CD1c-positive myeloid dendritic cell (primary cell): ENCODE results near the gene OR10G4.
"Not testable (repeated sequence)": the region's sequence is repeated elsewhere in the genome, so short reads cannot be mapped to it uniquely, and the experiment has no call there.

ENCODE experiments used
- DNase-seq: peaks from one replicate; pipeline ENCODE4 v3.0.0-alpha.2; 2016; ENCODE audit errors: extremely low spot score

Gene OR10G4, protein sequence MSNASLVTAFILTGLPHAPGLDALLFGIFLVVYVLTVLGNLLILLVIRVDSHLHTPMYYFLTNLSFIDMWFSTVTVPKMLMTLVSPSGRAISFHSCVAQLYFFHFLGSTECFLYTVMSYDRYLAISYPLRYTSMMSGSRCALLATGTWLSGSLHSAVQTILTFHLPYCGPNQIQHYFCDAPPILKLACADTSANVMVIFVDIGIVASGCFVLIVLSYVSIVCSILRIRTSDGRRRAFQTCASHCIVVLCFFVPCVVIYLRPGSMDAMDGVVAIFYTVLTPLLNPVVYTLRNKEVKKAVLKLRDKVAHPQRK

DNA sequence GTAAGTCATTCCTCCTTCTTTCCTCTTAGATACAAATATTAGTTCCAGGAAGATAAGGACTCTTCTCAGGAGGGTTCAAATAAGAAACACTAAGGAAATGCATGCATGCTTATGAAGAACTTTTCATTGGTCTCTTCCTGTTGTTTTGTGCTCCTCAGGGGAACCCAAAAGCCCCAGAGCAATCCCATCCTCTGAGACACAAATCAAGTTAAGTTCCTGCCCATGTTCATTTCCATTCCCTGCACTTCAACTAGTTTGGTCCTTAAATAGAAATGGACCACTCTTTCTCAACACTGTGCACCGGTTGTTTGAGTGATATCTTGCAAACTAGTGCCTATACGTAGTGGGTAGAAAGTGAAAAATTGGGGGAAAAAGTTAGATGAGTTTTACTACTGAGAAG is at the start of gene OR10G4:
OR10G4 (plus strand) TSS at position 301 of the 400 bp plus-strand sequence. CDS start 2,578 bp downstream, outside the sequence.
- no peak for DNase-seq

DNA sequence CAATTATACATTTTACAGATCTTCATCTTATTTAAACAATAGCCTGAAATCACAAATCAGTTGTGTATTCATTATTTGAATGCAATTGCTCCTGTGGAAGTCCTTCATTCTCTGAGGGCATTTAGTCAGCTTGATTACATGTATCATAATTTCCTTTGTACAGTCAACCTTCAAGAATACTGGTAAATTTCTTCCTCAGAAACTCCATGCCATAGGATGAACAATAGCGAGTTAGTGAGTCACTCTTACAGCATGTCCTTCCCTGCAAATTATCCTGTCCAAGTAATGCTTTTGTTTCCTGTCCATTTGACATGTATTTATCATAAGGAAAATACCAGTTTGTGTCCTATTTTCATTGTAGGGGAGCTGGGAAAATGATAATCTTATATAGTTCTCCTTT is 39.0 kb upstream of the OR10G4 start:
- no peak for DNase-seq

DNA sequence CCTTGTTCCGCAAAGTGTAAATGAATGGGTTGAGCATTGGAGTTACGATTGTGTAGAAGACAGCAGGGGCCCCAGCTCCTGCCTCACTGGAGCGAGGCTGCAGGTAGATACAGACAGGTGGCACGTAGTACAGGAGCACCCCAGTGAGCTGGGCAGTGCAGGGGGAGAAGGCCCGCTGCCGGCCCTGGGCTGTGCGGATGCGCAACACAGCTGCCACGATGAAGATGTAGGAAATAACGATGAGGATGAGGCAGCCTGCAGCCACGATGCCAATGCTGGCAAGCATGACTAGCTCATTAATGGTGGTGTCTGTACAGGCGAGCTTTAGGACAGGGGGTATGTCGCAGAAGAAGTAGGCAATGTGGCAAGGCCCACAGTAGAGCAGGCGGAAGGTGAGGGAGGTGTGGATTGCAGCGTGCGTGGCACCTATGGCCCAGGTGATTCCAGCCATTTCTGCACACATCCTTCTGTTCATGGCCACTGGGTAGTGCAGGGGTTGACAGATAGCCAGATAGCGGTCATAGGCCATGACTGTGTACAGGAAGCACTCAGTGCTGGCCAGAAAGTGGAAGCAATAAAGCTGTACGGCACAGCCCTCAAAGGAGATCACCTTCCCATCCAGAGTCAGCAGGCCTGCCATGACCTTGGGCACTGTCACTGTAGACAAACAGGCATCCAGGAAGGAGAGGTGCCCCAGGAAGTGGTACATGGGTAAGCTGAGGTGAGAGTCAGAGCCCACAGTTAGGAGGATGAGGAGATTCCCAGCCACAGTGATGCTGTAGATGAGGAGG is 35.8 kb upstream of the OR10G4 start:
- no peak for DNase-seq

DNA sequence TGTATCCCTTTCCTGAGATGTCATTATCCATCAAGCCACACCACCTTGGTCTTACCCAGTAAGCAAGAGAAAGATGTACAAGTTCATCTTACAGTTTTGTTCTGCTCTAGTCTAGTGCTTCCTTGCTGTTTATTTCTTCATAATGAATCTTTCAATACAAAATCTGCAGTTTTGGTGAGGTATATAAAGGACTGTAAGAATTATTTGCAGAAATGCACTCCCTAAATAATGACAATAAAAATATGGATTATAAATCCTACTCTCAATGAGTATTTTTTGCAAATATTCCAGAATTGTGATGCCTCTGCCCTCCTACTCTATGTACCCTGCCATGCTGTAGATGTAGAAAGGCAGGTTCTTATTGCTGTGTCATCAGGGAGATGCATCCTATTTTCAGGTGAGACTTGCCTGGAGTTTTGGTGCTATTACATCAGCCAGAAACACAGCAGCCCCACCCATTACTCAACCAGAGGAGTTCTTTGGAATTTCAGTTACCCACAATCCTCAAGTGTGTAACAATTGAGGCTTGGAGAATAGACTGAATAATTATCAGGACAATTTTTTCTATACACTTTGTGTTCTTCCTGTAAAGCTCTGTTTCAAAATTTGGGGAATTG is 35.0 kb upstream of the OR10G4 start, which contains the start of gene OR10S1:
OR10S1 (minus strand) TSS at position 51 of the 617 bp plus-strand sequence. CDS start 117 bp downstream, outside the sequence.
- DNase-seq = no peak

DNA sequence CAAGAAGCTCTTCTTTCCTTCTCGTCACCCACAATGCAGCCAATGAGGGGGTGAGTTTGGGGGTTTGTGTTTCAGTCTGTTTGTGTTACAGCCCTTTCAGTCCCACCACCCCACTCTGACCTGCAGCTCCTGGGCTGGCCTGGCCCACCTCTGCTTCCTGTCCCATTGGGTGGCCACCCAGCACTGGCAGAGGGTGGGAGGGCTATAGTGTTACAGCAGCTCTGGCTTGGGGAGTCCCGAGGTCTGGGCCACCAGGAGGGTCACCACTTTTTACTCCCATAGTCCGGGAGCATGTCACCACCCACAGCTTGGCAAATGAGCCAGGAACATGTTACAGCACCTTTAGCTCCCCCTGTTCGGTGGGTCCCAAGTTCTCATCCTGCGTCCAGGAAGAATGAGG is 33.5 kb upstream of the OR10G4 start:
- DNase-seq = no peak

DNA sequence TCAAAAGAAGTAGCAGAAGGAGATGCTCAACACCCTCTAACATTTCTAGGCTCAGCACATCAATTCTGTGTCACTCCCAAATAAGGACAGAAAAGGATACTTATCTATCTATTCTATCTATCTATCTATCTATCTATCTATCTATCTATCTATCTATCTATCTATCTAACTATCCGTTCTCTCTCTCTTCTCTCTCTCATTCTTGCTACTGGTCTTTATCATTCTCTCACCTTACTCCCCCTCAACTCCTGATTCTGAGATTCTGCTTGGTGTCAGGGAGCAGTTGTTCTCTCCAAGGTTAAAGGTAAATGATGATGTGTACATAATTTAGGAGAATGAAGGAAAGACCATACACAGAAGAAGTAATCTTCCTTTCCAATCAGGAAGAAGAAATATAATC is 17.7 kb upstream of the OR10G4 start, which contains the start of gene OR10G6:
OR10G6 (minus strand) TSS at position 43 of the 400 bp plus-strand sequence; CDS start at position 43, 0 bp downstream.
- no peak for DNase-seq

DNA sequence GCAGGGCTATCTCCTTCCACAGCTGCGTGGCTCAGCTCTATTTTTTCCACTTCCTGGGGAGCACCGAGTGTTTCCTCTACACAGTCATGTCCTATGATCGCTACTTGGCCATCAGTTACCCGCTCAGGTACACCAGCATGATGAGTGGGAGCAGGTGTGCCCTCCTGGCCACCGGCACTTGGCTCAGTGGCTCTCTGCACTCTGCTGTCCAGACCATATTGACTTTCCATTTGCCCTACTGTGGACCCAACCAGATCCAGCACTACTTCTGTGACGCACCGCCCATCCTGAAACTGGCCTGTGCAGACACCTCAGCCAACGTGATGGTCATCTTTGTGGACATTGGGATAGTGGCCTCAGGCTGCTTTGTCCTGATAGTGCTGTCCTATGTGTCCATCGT is 3.0 kb downstream of the OR10G4 start:
- not testable (repeated sequence) for DNase-seq

DNA sequence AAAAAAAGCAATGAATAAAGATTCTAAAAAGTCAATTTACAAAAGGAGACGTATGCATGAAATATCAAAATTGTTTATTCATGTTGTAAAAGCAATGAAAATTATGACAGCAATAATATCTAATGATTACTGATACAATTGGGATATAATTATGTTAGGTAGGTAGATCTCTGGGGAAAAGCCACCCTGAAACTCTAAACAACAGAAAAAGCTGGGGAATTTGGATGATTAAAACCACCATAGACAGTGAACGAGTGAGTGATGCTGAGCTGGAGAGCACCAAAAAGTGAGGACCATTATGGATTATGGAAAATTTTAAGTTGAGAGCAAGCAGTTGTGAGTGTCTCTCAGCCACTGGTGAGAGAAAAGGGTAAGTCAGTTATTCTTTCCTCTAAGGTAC is 13.7 kb downstream of the OR10G4 start, which contains the start of gene OR10G8:
OR10G8 (plus strand) TSS at position 301 of the 400 bp plus-strand sequence. CDS start 2,825 bp downstream, outside the sequence.
- no peak for DNase-seq

DNA sequence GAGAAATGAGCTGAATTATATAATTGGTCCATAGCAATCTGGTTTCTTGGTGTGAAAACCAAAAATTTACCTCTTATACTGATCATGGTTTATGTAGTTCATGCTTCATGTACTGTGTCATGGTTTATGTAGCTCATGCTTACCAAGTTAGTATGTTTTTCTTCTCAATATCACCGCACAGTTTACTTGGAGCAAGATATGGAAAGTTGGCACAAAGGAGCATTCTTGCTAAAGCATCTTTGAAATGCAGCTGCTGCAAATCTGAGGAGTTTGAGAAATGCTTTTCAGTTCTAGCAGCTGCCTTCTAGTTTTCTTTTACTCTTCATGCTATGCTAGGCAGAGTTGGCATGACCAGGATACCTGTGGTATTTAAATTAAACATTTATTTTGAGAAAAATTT is 23.9 kb downstream of the OR10G4 start:
- no peak for DNase-seq

DNA sequence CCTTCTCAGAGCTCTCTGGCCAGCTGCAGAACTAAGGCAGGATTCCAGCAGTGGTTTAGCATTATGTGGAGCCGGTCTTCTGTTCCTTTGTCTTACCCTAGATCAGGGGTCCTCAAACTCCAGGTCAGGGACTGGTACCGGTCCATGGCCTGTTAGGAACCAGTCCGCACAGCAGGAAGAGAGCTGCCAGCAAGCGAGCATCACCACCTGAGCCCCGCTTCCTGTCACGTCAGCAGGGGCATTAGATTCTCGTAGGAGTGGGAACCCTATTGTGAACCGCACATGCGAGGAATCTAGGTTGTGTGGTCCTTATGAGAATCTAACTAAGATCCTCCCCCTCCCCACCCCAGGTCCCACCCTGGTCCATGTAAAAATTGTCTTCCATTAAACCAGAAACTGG is 26.8 kb downstream of the OR10G4 start:
- no peak for DNase-seq

DNA sequence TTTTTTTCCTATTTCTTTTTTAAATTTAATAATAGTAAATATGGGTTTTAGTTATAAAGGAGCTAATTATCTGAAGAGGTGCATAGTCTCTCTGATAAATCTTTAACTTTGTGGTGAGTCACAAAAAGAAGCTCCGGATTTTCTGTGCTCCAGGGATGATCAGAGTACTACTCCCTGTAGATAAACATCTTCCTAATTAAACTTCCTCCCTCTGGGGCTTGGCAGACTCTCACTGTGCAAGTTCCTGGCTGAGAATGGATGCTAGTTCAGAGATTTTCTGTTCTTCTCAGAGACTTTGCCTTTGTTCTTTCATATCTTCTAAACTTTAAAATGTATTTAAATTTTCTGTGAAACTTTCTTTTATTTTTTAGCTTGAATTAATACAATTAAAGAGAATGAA is 28.5 kb downstream of the OR10G4 start, which contains the start of gene OR10G7:
OR10G7 (minus strand) TSS at position 72 of the 400 bp plus-strand sequence. CDS start 2,324 bp downstream, outside the sequence.
- no peak for DNase-seq

DNA sequence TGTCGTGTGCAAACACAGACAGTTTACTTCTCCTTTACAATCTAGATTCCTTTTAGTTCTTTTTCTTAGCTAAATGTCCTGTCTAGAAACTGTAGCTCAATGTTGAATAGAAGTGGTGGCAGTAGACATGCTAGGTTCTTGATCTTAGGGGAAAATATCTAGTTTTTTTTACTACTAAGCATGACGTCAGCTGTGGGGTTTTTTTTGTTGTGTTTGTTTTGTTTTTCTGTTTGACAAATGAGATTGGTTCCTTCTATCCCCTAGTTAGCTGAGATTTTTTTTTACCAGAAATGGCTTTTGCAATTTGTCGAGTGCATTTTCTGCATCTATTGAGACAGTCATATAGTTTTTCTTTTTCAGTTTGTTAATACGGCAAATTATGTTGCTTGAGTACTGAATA is 30.6 kb downstream of the OR10G4 start:
- DNase-seq = no peak

DNA sequence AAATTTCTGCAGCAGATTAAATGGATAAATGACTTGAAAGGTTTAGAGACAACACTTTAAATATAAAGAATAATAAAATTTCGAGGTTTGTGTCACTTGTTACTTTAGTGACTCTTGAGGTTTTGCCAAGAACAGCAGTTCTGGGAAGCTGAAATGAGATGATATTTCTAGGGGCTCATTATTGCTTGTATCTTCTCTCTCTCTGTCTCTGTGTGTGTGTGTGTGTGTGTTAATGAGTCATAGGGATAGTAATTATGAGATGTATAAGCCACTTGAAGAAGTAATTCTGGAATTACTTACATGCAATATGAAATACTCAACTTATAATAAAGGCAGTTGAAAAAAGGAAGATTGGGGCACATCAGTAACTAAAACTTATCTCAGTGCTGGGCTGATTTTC is 38.0 kb downstream of the OR10G4 start:
- no peak for DNase-seq

DNA sequence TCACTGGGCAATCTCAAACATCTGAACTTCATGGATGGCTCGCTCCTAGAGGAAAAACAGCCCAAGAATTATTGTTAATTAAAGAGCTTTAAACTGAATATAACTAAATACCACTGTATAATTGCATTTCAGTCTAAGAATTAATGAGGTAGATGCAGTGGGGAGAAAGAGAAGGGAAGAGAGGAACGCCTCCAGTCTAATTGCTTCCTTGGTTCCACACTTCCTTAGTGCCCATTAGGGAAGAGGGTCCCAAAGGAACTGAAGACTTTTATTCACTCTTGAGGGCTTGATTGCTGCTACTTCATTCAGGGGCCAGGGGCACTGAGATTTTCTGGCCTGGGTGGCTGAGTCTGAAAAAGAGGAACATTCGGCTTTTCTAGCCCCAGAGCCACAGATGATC is 40.2 kb downstream of the OR10G4 start:
- DNase-seq = no peak
